IPS-20b (cell line): ENCODE data around the gene THAP7.
"Not testable (repeated sequence)": the region's sequence is repeated elsewhere in the genome, so short reads cannot be mapped to it uniquely, and the experiment has no call there.

ENCODE experiments used
- H3K27ac ChIP-seq: one replicate; pipeline ENCODE4 v1.5.1; 2013; ENCODE audit warnings: low read length
- H3K27me3 ChIP-seq: 2 replicates; pipeline ENCODE4 v1.6.1; 2013; ENCODE audit warnings: mild to moderate bottlenecking, low read length, inconsistent platforms; ENCODE audit not compliant: insufficient read depth
- H3K36me3 ChIP-seq: 2 replicates; pipeline ENCODE4 v1.6.1; 2013; ENCODE audit warnings: low read depth, mild to moderate bottlenecking, inconsistent platforms, low read length, moderate library complexity; ENCODE audit not compliant: insufficient read depth
- H3K4me1 ChIP-seq: 2 replicates; pipeline ENCODE4 v1.6.1; 2013; ENCODE audit warnings: mild to moderate bottlenecking, control low read depth, inconsistent platforms, low read length, moderate library complexity; ENCODE audit not compliant: insufficient read depth
- H3K4me3 ChIP-seq: 2 replicates; pipeline ENCODE4 v1.5.1; 2013; ENCODE audit warnings: mild to moderate bottlenecking, low read length, inconsistent platforms
- H3K9ac ChIP-seq: 2 replicates; pipeline ENCODE4 v1.6.1; 2013; ENCODE audit warnings: low read depth, mild to moderate bottlenecking, inconsistent platforms, low read length, moderate library complexity
- H3K9me3 ChIP-seq: 2 replicates; pipeline ENCODE4 v1.6.1; 2013; ENCODE audit warnings: mild to moderate bottlenecking, low read depth, low read length, inconsistent platforms; ENCODE audit not compliant: insufficient read depth

Gene THAP7

DNA sequence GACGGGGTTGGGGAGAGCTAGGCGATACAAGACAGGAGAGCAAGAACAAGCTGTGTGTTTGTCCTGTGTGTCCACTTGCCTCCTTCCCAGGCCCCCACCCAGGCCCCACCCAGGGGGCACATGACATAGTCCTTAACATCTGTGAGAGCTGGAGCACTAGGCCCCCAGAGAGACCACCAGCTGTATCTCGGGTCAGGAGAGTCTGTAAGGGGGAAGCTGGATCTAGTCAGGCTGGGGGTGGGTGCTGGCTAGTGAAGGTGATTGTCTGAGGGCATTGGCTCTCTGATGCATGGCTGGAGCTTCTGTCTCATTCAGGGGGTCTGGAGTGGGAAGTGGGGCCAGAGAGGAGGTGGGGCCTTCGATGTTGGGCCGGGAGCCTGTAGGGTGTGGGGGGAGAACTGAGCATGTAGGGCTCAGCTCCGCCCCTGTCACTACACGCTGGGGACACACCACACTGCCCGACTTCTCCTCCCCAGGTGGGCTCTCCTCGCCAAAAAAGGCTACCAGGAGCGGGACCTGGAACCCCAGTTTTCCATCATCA is 13.6 kb upstream of the THAP7 start:
- no peaks in the 10 kb centered on the region for H3K36me3 ChIP-seq
- peaks cover 15% of the 10 kb centered on the region; the same call in 1 of the 2 replicates for H3K27me3 ChIP-seq
- peaks cover 14% of the 10 kb centered on the region; the same call in 1 of the 2 replicates for H3K4me1 ChIP-seq
- H3K27ac ChIP-seq, result no peak overlapping the region
- no peaks in the 10 kb centered on the region for H3K9me3 ChIP-seq
- no peak overlapping the region for H3K4me3 ChIP-seq
- H3K9ac ChIP-seq, result no peak overlapping the region

DNA sequence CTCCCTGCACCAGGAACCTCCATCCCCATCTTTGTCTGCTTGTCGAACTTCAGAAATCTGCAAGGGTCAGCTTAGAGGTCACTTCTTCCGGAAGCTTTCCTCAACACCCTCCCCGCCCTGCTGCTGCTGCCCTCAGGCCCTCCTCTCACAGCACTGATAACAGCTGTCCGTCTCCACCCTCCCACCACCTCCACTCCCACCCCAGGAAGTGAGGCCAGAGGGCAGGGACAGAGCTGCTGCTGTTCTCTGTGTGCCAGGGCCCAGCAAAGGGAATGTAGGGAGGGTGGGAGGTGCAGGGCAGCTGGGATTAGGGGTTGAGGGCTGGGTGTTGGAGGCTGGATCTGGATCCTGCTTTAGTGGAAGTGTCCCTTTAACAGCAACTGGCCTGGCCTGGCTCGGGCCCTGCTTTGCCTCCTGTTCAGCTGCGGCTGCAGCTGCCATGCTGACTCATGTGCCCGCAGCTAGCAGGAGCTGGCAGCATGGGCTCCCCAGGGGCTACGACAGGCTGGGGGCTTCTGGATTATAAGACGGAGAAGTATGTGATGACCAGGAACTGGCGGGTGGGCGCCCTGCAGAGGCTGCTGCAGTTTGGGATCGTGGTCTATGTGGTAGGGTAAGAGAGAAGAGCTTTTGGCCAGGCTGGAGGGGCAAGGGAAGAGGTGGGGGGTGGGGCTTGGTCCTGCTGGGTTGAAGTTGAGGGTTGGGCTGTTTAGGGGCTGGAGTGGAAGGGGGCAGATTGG is 13.0 kb upstream of the THAP7 start, which contains the start of gene P2RX6:
P2RX6 (plus strand) TSS at position 440 of the 740 bp plus-strand sequence; CDS start at position 450, 10 bp downstream.
- Histone ChIP-seq H3K4me3 (peak within 1 kb of the TSS; percentile 79), H3K27me3 (peaks cover 15% of the 10 kb centered on the region; the same call in 1 of the 2 replicates), H3K9ac (peak within 1 kb of the TSS; percentile 69; the same call in 1 of the 2 replicates), H3K36me3 (no peaks in the 10 kb centered on the region), H3K4me1 (peaks cover 18% of the 10 kb centered on the region), H3K9me3 (no peaks in the 10 kb centered on the region), H3K27ac (no peak within 1 kb of the TSS)

DNA sequence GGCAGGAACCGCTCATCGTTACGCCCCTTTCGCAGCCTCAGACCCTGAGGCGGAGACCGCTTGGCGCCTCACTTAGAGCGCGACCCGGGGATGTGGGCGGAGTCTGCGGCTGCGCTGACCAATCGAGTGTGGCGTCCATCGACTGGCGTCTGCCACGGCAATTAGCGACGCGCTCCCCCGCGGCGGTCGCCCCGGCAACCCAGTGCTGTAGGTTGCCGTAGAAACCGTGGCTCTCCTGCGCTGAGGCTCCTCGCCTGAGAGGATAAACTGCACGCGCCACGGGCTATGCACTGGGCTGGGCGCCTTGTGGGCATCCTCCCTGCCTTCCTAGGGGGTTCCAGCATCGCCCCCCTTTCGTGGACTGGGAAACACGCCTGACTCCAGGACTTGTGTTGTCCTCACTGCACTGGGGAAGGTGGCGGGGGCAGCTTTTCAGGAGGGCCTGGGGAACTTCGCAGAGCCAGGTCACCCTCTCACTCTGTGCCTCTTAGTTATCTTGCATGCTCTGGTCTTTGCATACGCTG is 12.3 kb upstream of the THAP7 start:
- peak overlapping the region; percentile 69; the same call in 1 of the 2 replicates for H3K9ac ChIP-seq
- no peak overlapping the region for H3K27ac ChIP-seq
- no peaks in the 10 kb centered on the region for H3K9me3 ChIP-seq
- H3K36me3 ChIP-seq, result no peaks in the 10 kb centered on the region
- H3K4me3 ChIP-seq, result peak overlapping the region; percentile 79
- peaks cover 15% of the 10 kb centered on the region; the same call in 1 of the 2 replicates for H3K27me3 ChIP-seq
- peaks cover 21% of the 10 kb centered on the region for H3K4me1 ChIP-seq

DNA sequence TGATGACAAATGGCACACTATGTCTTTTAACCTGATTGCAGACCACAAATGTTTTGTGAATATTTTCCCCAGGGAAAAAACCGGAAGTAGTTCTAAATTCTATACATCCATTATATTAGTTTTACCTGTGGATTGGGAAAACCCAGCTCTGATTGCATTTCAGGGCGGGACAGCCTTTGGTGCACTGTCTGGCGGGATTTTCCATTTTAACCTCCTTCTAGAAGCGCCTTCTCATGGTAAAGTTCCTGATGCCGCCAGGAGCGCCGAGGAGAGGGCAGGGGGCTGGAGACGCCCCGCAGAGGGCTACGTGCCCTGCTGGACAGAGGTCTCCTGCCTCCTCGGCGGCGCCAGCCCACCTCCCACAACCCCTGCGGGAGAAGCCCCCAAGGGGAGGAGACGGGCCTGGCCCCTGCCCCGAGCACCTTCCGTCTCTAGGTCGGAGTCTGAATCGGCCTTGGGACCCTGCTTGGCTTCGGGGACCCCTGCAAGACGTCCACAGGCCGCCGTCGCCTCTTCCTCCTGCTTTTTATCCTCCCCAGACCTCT is 11.8 kb upstream of the THAP7 start:
- Histone ChIP-seq H3K27ac (no peak overlapping the region), H3K9me3 (no peaks in the 10 kb centered on the region), H3K36me3 (no peaks in the 10 kb centered on the region), H3K27me3 (peaks cover 15% of the 10 kb centered on the region; the same call in 1 of the 2 replicates), H3K4me1 (peaks cover 21% of the 10 kb centered on the region), H3K9ac (peak overlapping the region; percentile 69; the same call in 1 of the 2 replicates), H3K4me3 (peak overlapping the region; percentile 79)

DNA sequence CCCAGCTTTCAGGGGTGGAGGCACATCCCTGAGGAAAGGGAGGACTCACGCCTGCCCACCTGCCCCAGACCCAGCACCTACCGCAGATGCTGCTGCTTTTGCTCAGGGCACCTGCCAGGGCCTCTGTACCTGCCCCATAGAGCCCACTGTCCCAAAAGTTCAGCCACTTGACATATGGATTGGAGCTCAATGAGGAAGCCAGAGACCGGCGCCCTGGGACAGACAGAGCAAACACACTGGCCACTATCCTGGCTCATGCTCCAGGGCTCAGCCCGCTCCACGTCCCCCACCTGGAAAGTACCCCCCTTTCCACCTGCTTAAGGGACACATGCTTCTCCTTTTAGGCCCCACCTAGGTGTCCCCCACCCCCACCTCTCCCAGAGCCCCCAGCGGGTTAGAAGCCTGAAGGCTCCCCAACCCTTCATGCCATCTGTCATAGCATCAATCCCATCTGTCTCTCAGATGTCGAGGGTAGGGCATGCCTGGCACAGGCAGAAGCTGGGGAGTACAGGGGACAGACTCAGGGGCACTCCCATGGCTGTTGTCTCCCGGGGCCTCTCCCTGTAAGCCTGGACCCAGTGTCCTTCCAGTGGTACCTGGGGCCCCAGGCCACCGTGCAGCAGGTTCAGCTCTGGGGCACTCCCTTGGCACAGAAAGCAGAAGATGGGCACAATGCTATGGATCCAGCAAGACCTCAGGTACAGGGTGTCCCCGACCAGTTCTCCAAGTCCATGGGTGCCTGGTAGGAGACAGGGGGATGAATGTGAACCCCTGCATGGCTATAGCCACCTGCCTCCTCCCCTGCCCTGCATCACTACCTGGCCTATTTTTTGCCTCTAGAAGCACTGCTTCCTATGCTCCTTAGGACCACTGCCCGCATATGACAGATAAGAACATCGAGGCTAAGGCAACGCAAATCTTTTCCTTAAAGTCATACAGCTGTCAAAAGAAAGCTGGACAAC is 10.8 kb upstream of the THAP7 start:
- Histone ChIP-seq H3K4me3 (peak overlapping the region; percentile 79; the same call in 1 of the 2 replicates), H3K9ac (no peak overlapping the region), H3K27ac (no peak overlapping the region)

DNA sequence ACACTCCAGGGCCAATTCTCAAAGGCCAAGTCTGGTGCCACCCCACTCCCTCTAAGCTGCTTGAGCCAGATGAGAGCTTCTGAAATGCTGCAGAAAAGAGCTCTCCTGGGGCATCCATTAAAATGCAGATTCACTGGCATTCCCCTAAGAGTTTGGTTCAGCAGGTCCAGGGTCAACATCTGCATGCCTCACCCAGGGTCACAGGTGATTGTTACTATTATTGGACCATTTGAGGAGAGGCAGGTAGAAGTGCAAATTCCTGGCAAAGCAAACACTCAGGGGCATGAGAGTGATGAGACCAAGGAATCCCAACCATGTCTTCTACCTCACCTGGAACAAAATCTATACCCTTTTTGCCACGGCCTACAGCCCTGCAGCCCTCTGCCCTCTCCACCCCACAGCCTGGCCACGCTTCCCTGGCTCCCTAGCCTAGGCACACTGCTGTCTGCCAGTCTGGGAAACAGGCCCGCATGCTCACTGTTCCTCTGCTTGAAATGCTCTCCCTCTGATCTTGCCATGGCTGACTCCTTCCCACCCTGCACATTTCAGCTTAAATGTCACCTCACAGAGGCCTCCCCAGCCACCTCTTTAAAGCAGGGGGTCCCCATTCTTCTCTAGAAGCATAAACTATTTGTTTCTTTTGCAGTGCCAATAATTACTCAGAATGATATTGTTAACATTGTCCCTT is 8.7 kb upstream of the THAP7 start:
- Histone ChIP-seq H3K4me3 (peak overlapping the region; percentile 38; the same call in 1 of the 2 replicates), H3K27me3 (peaks cover 15% of the 10 kb centered on the region; the same call in 1 of the 2 replicates), H3K9ac (no peak overlapping the region; the same call in 1 of the 2 replicates), H3K27ac (no peak overlapping the region), H3K4me1 (peaks cover 21% of the 10 kb centered on the region), H3K36me3 (0 out of 2 replicates have a peak, but pooled peaks cover 3% of the 10 kb centered on the region), H3K9me3 (no peaks in the 10 kb centered on the region)

More for the DNA sequence above, 10.8 kb upstream of the THAP7 start:
- Histone ChIP-seq H3K9me3 (no peaks in the 10 kb centered on the region), H3K4me1 (peaks cover 21% of the 10 kb centered on the region), H3K36me3 (0 out of 2 replicates have a peak, but pooled peaks cover 3% of the 10 kb centered on the region), H3K27me3 (peaks cover 15% of the 10 kb centered on the region; the same call in 1 of the 2 replicates)

DNA sequence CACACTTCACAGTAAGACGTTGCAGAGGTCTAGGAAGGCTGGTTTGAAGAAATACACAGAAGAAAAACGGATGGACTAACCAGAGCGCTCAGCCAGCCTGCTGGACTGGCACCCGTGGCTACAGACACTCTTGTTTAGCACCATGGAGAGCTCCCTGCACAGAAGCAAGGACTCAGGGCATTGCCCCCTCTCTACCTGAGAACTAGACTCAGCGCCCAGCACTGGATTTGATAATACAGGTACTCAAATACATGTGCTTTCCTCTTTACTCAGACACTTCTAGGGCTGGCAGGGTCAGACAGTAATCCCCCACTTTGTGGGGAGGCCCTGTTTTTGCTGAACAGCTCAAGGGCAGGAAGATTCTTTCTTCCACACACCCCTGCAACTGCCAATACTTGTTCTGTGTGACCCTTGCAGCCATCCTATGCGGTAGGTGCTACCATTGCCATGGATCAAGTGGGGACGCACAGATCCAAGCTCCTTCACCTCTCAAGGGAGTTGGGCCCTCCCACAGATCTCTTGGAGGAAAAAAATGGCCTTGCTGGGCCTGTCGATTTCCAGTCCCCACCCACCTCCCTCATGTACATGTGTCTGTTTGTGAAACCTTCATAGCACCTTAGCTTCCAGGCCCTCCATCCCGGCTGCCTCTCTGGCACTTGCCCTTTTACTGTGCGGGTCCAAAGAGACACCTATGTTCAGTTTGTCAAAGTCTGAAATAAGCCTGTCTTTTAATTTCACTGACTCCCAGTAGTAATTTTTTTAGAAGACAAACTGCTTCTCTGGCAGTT is 7.9 kb upstream of the THAP7 start:
- Histone ChIP-seq H3K36me3 (0 out of 2 replicates have a peak, but pooled peaks cover 3% of the 10 kb centered on the region), H3K27ac (peak overlapping the region; percentile 38), H3K27me3 (peaks cover 12% of the 10 kb centered on the region; the same call in 1 of the 2 replicates), H3K4me3 (peak overlapping the region; percentile 20; the same call in 1 of the 2 replicates), H3K9me3 (no peaks in the 10 kb centered on the region), H3K4me1 (peaks cover 18% of the 10 kb centered on the region), H3K9ac (peak overlapping the region; percentile 6; the same call in 1 of the 2 replicates)

DNA sequence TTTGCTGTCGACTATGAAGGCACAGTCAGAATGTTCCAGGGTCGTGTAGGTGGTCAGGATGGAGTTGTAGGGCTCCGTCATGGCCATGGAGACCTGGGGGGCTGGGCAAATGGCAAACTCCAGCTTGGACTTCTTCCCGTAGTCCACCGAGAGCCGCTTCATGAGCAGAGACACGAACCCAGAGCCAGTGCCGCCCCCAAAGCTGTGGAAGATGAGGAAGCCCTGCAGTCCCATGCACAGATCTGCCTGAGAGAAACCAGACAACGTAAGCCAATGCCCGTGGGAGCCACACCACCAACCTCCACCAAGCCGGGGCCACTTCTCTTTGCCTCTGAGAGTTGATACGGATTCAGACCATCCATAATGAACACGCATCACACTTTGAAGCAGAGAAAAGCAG is 7.3 kb upstream of the THAP7 start:
- not testable (repeated sequence) for H3K9ac ChIP-seq, H3K9me3 ChIP-seq, H3K4me3 ChIP-seq, H3K36me3 ChIP-seq, H3K27ac ChIP-seq, H3K27me3 ChIP-seq
- peaks cover 13% of the 10 kb centered on the region for H3K4me1 ChIP-seq

DNA sequence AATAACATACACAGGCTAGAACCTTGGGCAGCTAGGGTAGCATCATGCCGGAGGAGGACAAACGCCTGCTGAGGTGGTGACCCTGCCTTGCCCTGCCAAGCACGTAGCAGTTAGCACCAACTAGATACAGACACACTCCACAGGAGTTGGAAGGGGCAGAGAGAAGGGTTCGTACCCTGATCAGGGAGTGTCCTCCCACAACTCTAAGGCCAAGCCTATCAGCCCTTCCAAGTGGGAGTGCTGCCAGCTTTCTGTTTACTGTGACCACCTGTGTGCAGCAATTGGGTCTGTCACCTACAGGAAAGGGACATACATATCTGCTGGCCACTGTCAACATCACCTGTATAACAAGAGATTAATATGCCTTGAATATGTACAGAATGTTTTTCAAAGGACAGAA is 1.9 kb upstream of the THAP7 start:
- Histone ChIP-seq H3K27ac (no peak overlapping the region), H3K4me1 (peaks cover 13% of the 10 kb centered on the region), H3K36me3 (peaks cover 14% of the 10 kb centered on the region; the same call in 1 of the 2 replicates), H3K9me3 (no peaks in the 10 kb centered on the region), H3K9ac (no peak overlapping the region), H3K4me3 (no peak overlapping the region), H3K27me3 (no peaks in the 10 kb centered on the region)
